HCT116 (cell line): ENCODE results near the gene ABRAXAS1. TPM values are rescaled to one million over a fixed set of nuclear protein-coding genes. Genes with fewer than 3 reads are reported as not detected.
"Not testable (repeated sequence)": the region's sequence is repeated elsewhere in the genome, so short reads cannot be mapped to it uniquely, and the experiment has no call there.

Experiments used
- ATAC-seq: fragments of 200-7000 bp; cut with Tn5 transposase; 2 replicates; pipeline ENCODE4 v1.9.1; 2020; ENCODE audit warnings: mild to moderate bottlenecking, moderate library complexity
- BruUV-seq: library from RNA; stranded (reverse); fragments of 400-500 nt; replicated peaks from 2 replicates; lab custom pipeline; 2021; lab: Mats Ljungman, UMichigan
- CTCF ChIA-PET: fragments of 300-600 bp; sonication (Branson Sonifier 250); formaldehyde crosslinking; loops from one replicate; lab custom pipeline; 2021; ENCODE audit warnings: antibody characterized with exemption; lab: Charles Lee
- POLR2A ChIA-PET: fragments of 300-600, 350-600 bp; sonication (Branson Sonifier 250); formaldehyde crosslinking; loops from one replicate; lab custom pipeline; 2021; ENCODE audit warnings: antibody characterized with exemption; lab: Charles Lee
- RAD21 ChIA-PET, 2 experiments: fragments of 300-600 bp; sonication (Branson Sonifier 250); formaldehyde crosslinking; loops; one replicate each; lab custom pipeline; 2023; ENCODE audit warnings: low total read pairs in 2 of 2; ENCODE audit not compliant: uncharacterized antibody in 2 of 2, unreplicated experiment in 2 of 2, low non-redundant PET in 1 of 2; lab: Charles Lee
- DNase-seq: peaks from one replicate; pipeline ENCODE4 v3.0.0-alpha.2; 2010; ENCODE audit warnings: low read depth, low spot score
- H2AFZ ChIP-seq: fragments of 200-600 bp; shearing (Covaris generic), sonication (generic); 2 replicates; pipeline ENCODE4 v1.6.1; 2017; ENCODE audit warnings: low read depth, mixed run types, mixed read lengths, antibody characterized with exemption, low read length; ENCODE audit not compliant: poor library complexity, severe bottlenecking
- H3K27ac ChIP-seq: 2 replicates; pipeline ENCODE4 v1.5.1; 2012; ENCODE audit warnings: low read depth, low read length
- H3K27me3 ChIP-seq: fragments of 200-600 bp; sonication (generic); 2 replicates; pipeline ENCODE4 v1.6.1; 2016; ENCODE audit warnings: mixed run types, low read length, mixed read lengths; ENCODE audit not compliant: insufficient read depth
- H3K36me3 ChIP-seq, 2 experiments: fragments of 200-500 bp in 1 of 2; fragments of 200-600 bp in 1 of 2; sonication (Bioruptor generic) in 1 of 2; sonication (generic) in 1 of 2; 2 replicates each; pipeline versions ENCODE4 v1.5.1 to v1.6.1; 2014 to 2016; ENCODE audit warnings: low read length in 2 of 2, inconsistent platforms in 1 of 2, mixed read lengths in 1 of 2, mixed run types in 1 of 2; ENCODE audit not compliant: insufficient read depth in 2 of 2, control insufficient read depth in 1 of 2
- H3K4me1 ChIP-seq, 2 experiments: fragments of 200-600 bp in 1 of 2; sonication (generic) in 1 of 2; 2 replicates each; pipeline versions ENCODE4 v1.5.1 to v1.6.1; 2012 to 2017; ENCODE audit warnings: low read length in 2 of 2, inconsistent platforms in 1 of 2, mild to moderate bottlenecking in 1 of 2, mixed read lengths in 1 of 2, mixed run types in 1 of 2, moderate library complexity in 1 of 2; ENCODE audit not compliant: insufficient read depth in 2 of 2, control insufficient read depth in 1 of 2
- H3K4me2 ChIP-seq: fragments of 200-600 bp; sonication (generic); 2 replicates; pipeline ENCODE4 v1.6.1; 2017; ENCODE audit warnings: mixed run types, low read length, mixed read lengths
- H3K4me3 ChIP-seq, 2 experiments: fragments of 200-600 bp in 1 of 2; sonication (generic) in 1 of 2; replicated peaks in 1 of 2; 2 replicates each; pipeline ENCODE4 v1.5.1; 2011 to 2016; ENCODE audit warnings: low read length in 2 of 2, control low read depth in 1 of 2, low read depth in 1 of 2, mild to moderate bottlenecking in 1 of 2, mixed read lengths in 1 of 2, mixed run types in 1 of 2
- H3K79me2 ChIP-seq: fragments of 200-600 bp; sonication (generic); 2 replicates; pipeline ENCODE4 v1.6.1; 2017; ENCODE audit warnings: mild to moderate bottlenecking, mixed run types, low read length, moderate library complexity, mixed read lengths; ENCODE audit not compliant: insufficient read depth
- H3K9ac ChIP-seq: fragments of 200-600 bp; sonication (generic); 2 replicates; pipeline ENCODE4 v1.6.1; 2016; ENCODE audit warnings: low read length, mixed read lengths
- H3K9me2 ChIP-seq: fragments of 200-600 bp; sonication (generic), shearing (Covaris generic); 2 replicates; pipeline ENCODE4 v1.6.1; 2017; ENCODE audit warnings: mixed run types, mild to moderate bottlenecking, moderate library complexity; ENCODE audit not compliant: insufficient read depth
- H3K9me3 ChIP-seq, 2 experiments: fragments of 200-500 bp in 1 of 2; fragments of 200-600 bp in 1 of 2; sonication (Bioruptor generic) in 1 of 2; sonication (generic) in 1 of 2; 2 replicates each; pipeline ENCODE4 v1.6.1; 2014 to 2017; ENCODE audit warnings: low read length in 2 of 2, mixed read lengths in 2 of 2, inconsistent platforms in 1 of 2, low read depth in 1 of 2, mild to moderate bottlenecking in 1 of 2, mixed run types in 1 of 2, moderate library complexity in 1 of 2; ENCODE audit not compliant: control insufficient read depth in 1 of 2, insufficient read depth in 1 of 2
- H4K20me1 ChIP-seq: fragments of 200-600 bp; sonication (generic), shearing (Covaris generic); 2 replicates; pipeline ENCODE4 v1.6.1; 2017; ENCODE audit warnings: mixed run types, mild to moderate bottlenecking, moderate library complexity; ENCODE audit not compliant: insufficient read depth
- RAD21 ChIP-seq: IDR thresholded peaks from 2 replicates; pipeline ENCODE4 v1.6.1; 2012; ENCODE audit warnings: low read depth, mild to moderate bottlenecking
- YY1 ChIP-seq: IDR thresholded peaks from 2 replicates; pipeline ENCODE4 v1.6.1; 2011; ENCODE audit warnings: low read length, low read depth, moderate library complexity, mild to moderate bottlenecking; ENCODE audit not compliant: insufficient replicate concordance; ENCODE audit errors: extremely low read depth
- intact Hi-C: fragments of 100-400 bp; cut with micrococcal nuclease; formaldehyde crosslinking; loops from 2 replicates; pipeline ENCODE4 v1.10.0; 2022
- total RNA-seq: library from RNA; stranded (reverse); gene quantifications from one replicate; pipeline ENCODE4 v1.2.1, GENCODE V29; 2021; ENCODE audit not compliant: unreplicated experiment
- TF ChIP-seq, protein P1 (sequence below): IDR thresholded peaks from 2 replicates; pipeline ENCODE4 v1.6.1; 2011; ENCODE audit warnings: mild to moderate bottlenecking, low read length, moderate library complexity; ENCODE audit not compliant: insufficient replicate concordance; ENCODE audit errors: extremely low read depth
- TF ChIP-seq, protein P2 (sequence below), 3 experiments: fragments of 200-600 bp in 1 of 3; sonication (generic) in 1 of 3; IDR thresholded peaks in 2 of 3; conservative IDR thresholded peaks in 1 of 3; 2 replicates each; pipeline ENCODE4 v1.5.1; 2012 to 2017; ENCODE audit warnings: low read depth in 2 of 3, low read length in 2 of 3, antibody characterized with exemption in 1 of 3, borderline replicate concordance in 1 of 3, control low read depth in 1 of 3, mild to moderate bottlenecking in 1 of 3, mixed read lengths in 1 of 3, mixed run types in 1 of 3, moderate library complexity in 1 of 3; ENCODE audit not compliant: insufficient read depth in 1 of 3

ABRAXAS1 gene
- total RNA-seq, 1 experiment from 2014 or later: 23.3 TPM

DNA sequence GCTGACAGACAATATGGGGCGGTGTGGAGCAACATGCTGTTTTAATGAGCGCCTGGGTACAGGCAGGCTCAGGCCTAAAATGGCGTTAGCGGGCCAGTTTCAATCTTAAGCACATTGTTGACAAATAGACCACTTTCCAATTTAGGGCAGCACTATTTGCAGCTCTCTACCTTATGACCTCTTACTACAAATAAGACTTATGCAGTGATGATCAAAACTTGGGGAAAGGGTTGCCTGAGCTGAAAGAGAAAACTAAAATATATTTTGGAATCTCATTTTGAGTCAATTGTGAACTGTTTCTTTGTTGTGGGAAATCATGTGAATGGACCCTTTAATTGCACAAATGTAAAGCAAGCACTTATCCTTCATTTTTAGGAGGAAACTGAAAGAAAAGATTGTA lies 25.5 kb upstream of the ABRAXAS1 start:
- no peaks in the 10 kb centered on the region for H3K36me3 ChIP-seq
- TF ChIP-seq, protein P1, sequence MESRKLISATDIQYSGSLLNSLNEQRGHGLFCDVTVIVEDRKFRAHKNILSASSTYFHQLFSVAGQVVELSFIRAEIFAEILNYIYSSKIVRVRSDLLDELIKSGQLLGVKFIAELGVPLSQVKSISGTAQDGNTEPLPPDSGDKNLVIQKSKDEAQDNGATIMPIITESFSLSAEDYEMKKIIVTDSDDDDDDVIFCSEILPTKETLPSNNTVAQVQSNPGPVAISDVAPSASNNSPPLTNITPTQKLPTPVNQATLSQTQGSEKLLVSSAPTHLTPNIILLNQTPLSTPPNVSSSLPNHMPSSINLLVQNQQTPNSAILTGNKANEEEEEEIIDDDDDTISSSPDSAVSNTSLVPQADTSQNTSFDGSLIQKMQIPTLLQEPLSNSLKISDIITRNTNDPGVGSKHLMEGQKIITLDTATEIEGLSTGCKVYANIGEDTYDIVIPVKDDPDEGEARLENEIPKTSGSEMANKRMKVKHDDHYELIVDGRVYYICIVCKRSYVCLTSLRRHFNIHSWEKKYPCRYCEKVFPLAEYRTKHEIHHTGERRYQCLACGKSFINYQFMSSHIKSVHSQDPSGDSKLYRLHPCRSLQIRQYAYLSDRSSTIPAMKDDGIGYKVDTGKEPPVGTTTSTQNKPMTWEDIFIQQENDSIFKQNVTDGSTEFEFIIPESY: no peak
- TF ChIP-seq, all 23 proteins: peak for 0
- 0 out of 4 replicates have a peak, but pooled peaks cover 0 to 2% of the 10 kb centered on the region in 2 experiments for H3K4me1 ChIP-seq
- no peaks in the 10 kb centered on the region for H3K27me3 ChIP-seq
- H2AFZ ChIP-seq: no peak overlapping the region
- no peak overlapping the region for H3K4me3 ChIP-seq
- CTCF ChIA-PET: interaction anchor here (1.5 kb wide), 1 partner anchor 133 kb away, joined by 5 read pairs; no protein-coding TSS in a partner anchor
- no peaks in the 10 kb centered on the region for H3K9me3 ChIP-seq
- no TSS peak for BruUV-seq
- H3K4me2 ChIP-seq: no peak overlapping the region
- intact Hi-C loops: no loop called here
- ATAC-seq (no peak), DNase-seq (no peak)
- H4K20me1 ChIP-seq: no peaks in the 10 kb centered on the region
- POLR2A ChIA-PET: no interaction called here
- no peaks in the 10 kb centered on the region for H3K79me2 ChIP-seq
- H3K9ac ChIP-seq: no peak overlapping the region
- no peaks in the 10 kb centered on the region for H3K9me2 ChIP-seq
- RAD21 ChIA-PET: no interaction called here
- H3K27ac ChIP-seq: no peak overlapping the region

DNA sequence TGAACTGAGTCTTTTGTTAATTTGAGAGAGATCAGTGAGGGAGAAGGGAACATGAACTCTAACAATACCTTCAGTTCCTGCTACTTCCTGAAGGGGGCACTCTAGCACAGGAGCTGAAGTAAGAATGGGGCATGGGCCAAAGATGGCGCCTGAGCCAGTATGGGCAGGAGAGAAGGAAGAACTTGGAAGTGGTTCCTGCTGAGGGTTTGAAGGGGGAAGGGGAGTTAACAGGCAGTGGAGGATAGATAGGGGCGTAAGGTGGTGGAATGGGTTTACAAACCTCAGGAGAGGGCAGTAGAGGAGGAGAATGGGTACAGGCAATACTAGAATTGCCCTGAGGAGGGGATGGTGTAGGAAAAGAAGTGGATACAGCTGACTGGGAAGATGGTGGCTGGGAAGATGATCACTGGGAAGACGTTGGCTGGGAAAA lies 24.3 kb upstream of the ABRAXAS1 start:
- H3K36me3 ChIP-seq, H3K9me3 ChIP-seq, H3K4me1 ChIP-seq, POLR2A ChIA-PET, RAD21 ChIA-PET, H3K79me2 ChIP-seq, H3K27ac ChIP-seq, H3K4me2 ChIP-seq, H3K4me3 ChIP-seq, H3K9me2 ChIP-seq: not testable (repeated sequence)
- DNase-seq: peak; percentile 52
- peak; percentile 82 for ATAC-seq
- intact Hi-C loops: loop anchor here (1.0 to 10.0 kb wide), 3 partner anchors 74 to 996 kb away; no protein-coding TSS in a partner anchor
- CTCF ChIA-PET: interaction anchor here (0.8 to 2.1 kb wide), 7 partner anchors 9 to 136 kb away, joined by 3 to 10 read pairs (median 6); no protein-coding TSS in a partner anchor
- TF ChIP-seq YY1: peak; percentile 92
- TF ChIP-seq RAD21: peak; percentile 92
- TF ChIP-seq, protein P2, sequence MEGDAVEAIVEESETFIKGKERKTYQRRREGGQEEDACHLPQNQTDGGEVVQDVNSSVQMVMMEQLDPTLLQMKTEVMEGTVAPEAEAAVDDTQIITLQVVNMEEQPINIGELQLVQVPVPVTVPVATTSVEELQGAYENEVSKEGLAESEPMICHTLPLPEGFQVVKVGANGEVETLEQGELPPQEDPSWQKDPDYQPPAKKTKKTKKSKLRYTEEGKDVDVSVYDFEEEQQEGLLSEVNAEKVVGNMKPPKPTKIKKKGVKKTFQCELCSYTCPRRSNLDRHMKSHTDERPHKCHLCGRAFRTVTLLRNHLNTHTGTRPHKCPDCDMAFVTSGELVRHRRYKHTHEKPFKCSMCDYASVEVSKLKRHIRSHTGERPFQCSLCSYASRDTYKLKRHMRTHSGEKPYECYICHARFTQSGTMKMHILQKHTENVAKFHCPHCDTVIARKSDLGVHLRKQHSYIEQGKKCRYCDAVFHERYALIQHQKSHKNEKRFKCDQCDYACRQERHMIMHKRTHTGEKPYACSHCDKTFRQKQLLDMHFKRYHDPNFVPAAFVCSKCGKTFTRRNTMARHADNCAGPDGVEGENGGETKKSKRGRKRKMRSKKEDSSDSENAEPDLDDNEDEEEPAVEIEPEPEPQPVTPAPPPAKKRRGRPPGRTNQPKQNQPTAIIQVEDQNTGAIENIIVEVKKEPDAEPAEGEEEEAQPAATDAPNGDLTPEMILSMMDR (IDR thresholded peaks at IDR 0.05 in 2 of 3, conservative IDR thresholded peaks at IDR 0.05 in 1 of 3; ENCODE audit: borderline replicate concordance in 1 of 3, insufficient read depth in 1 of 3, low read depth in 2 of 3, low read length in 2 of 3): peak; percentile 75 to 86 (median 83)
- TF ChIP-seq, all 23 proteins: peak for 3; not testable (repeated sequence) for 20
- H4K20me1 ChIP-seq, H3K27me3 ChIP-seq, BruUV-seq, H3K9ac ChIP-seq: not testable (repeated sequence)
- peak overlapping the region; percentile 80 for H2AFZ ChIP-seq
